Liver (tissue), 9 donors: Measurements from ENCODE around the gene SRC. TPM values are rescaled to one million over a fixed set of nuclear protein-coding genes. Genes with fewer than 3 reads are reported as not detected.

ENCODE experiments used
- DNase-seq: peaks from one replicate; pipeline ENCODE4 v3.0.0-alpha.2; 2017; ENCODE audit warnings: low spot score
- H3K27ac ChIP-seq, 2 donors: one replicate each; pipeline ENCODE4 v1.7.0; 2013; ENCODE audit warnings: inconsistent platforms in 2 of 2, low read length in 2 of 2, control low read depth in 1 of 2, low read depth in 1 of 2, mild to moderate bottlenecking in 1 of 2
- H3K27me3 ChIP-seq, 4 donors: one replicate each; pipeline versions ENCODE4 v1.6.1 to v1.7.0; 2013; ENCODE audit warnings: low read length in 3 of 4, inconsistent platforms in 1 of 4, mild to moderate bottlenecking in 1 of 4, moderate library complexity in 1 of 4; ENCODE audit not compliant: control insufficient read depth in 4 of 4, insufficient read depth in 4 of 4
- H3K36me3 ChIP-seq, 4 donors: one replicate each; pipeline versions ENCODE4 v1.6.1 to v1.7.0; 2013; ENCODE audit warnings: low read length in 3 of 4, mild to moderate bottlenecking in 3 of 4, low read depth in 1 of 4, moderate library complexity in 1 of 4; ENCODE audit not compliant: control insufficient read depth in 4 of 4, insufficient read depth in 3 of 4
- H3K4me1 ChIP-seq, 4 donors: one replicate each; pipeline versions ENCODE4 v1.6.1 to v1.7.0; 2013; ENCODE audit warnings: low read length in 3 of 4, mild to moderate bottlenecking in 3 of 4, moderate library complexity in 1 of 4; ENCODE audit not compliant: control insufficient read depth in 4 of 4, insufficient read depth in 4 of 4
- H3K4me3 ChIP-seq, 3 donors: one replicate each; pipeline versions ENCODE4 v1.6.1 to v1.7.0; 2013; ENCODE audit warnings: low read length in 3 of 3, control low read depth in 1 of 3, low read depth in 1 of 3, mild to moderate bottlenecking in 1 of 3
- H3K9ac ChIP-seq, 2 donors: one replicate each; pipeline ENCODE4 v1.7.0; 2013; ENCODE audit warnings: low read length in 2 of 2, mild to moderate bottlenecking in 2 of 2, moderate library complexity in 2 of 2, control low read depth in 1 of 2, low read depth in 1 of 2
- H3K9me3 ChIP-seq, 4 donors: one replicate each; pipeline versions ENCODE4 v1.6.1 to v1.7.0; 2013; ENCODE audit warnings: low read length in 3 of 4; ENCODE audit not compliant: control insufficient read depth in 4 of 4
- ATF3 ChIP-seq: IDR thresholded peaks from 2 replicates; pipeline ENCODE4 v1.6.1; 2016; ENCODE audit warnings: antibody characterized with exemption
- CTCF ChIP-seq: fragments of 150-350 bp; IDR thresholded peaks from 2 replicates; pipeline ENCODE4 v1.5.1; 2017; ENCODE audit warnings: improper control_type of control experiment, low read depth, low read length; ENCODE audit not compliant: missing input control
- EGR1 ChIP-seq, 2 donors: IDR thresholded peaks; 2 replicates each; pipeline ENCODE4 v1.6.1; 2016 to 2018; ENCODE audit warnings: antibody characterized with exemption in 2 of 2, low read depth in 2 of 2
- FOXA1 ChIP-seq: IDR thresholded peaks from 2 replicates; pipeline ENCODE4 v1.6.1; 2016; ENCODE audit warnings: antibody characterized with exemption
- GABPA ChIP-seq, 2 donors: IDR thresholded peaks in 1 of 2; conservative IDR thresholded peaks in 1 of 2; 2 replicates each; pipeline ENCODE4 v1.6.1; 2016; ENCODE audit warnings: antibody characterized with exemption in 2 of 2, mild to moderate bottlenecking in 1 of 2, moderate library complexity in 1 of 2
- HNF4A ChIP-seq, 2 donors: conservative IDR thresholded peaks; 2 replicates each; pipeline ENCODE4 v1.6.1; 2016; ENCODE audit warnings: antibody characterized with exemption in 2 of 2, mild to moderate bottlenecking in 2 of 2
- HNF4G ChIP-seq: IDR thresholded peaks from 2 replicates; pipeline ENCODE4 v1.6.1; 2016; ENCODE audit warnings: antibody characterized with exemption
- JUND ChIP-seq, 2 donors: IDR thresholded peaks; 2 replicates each; pipeline ENCODE4 v1.6.1; 2016; ENCODE audit warnings: antibody characterized with exemption in 2 of 2
- MAX ChIP-seq: IDR thresholded peaks from 2 replicates; pipeline ENCODE4 v1.6.1; 2016; ENCODE audit warnings: antibody characterized with exemption
- NR2F2 ChIP-seq: IDR thresholded peaks from 2 replicates; pipeline ENCODE4 v1.6.1; 2016; ENCODE audit warnings: antibody characterized with exemption
- RAD21 ChIP-seq, 2 donors: IDR thresholded peaks; 2 replicates each; pipeline ENCODE4 v1.6.1; 2016; ENCODE audit warnings: antibody characterized with exemption in 2 of 2, mild to moderate bottlenecking in 2 of 2
- RXRA ChIP-seq, 2 donors: IDR thresholded peaks; 2 replicates each; pipeline ENCODE4 v1.6.1; 2017 to 2018; ENCODE audit warnings: antibody characterized with exemption in 2 of 2, mild to moderate bottlenecking in 1 of 2
- SP1 ChIP-seq: IDR thresholded peaks from 2 replicates; pipeline ENCODE4 v1.6.1; 2018; ENCODE audit warnings: antibody characterized with exemption, mild to moderate bottlenecking
- TAF1 ChIP-seq: conservative IDR thresholded peaks from 2 replicates; pipeline ENCODE4 v1.6.1; 2016; ENCODE audit warnings: antibody characterized with exemption, mild to moderate bottlenecking
- WGBS: extraction: QIAGEN DNeasy Blood & Tissue Kit; methylation state at CpG from one replicate; pipeline ENCODE4 v1.1.7; 2013; 5-methylcytosine and 5-hydroxymethylcytosine counted together
- polyA plus RNA-seq, 2 donors: library from polyadenylated mRNA; stranded (reverse) in 1 of 2; unstranded in 1 of 2; fragments of 200-250 nt in 1 of 2; fragments of >200 nt in 1 of 2; fragmentation: Nextera tagmentation in 1 of 2; extraction: Ambion mirVana in 1 of 2; gene quantifications; one replicate each; pipeline versions ENCODE4 v1.2.1 to v1.2.3, GENCODE V29; 2013 to 2015
- total RNA-seq, 2 donors: library from RNA; depleted of rRNA; stranded (reverse); fragments of >200 nt; gene quantifications; one replicate each; pipeline ENCODE4 v1.2.3, GENCODE V29; 2014
- TF ChIP-seq, protein P1 (sequence below): IDR thresholded peaks from 2 replicates; pipeline ENCODE4 v1.6.1; 2016; ENCODE audit warnings: antibody characterized with exemption
- donor health status: healthy.
- donor health status: healthy.
- donor health status: healthy.
- donor health status: healthy.
- donor health status: healthy.

The SRC gene
- total and polyA plus RNA-seq, 4 donors = 3.3 to 21.2 (median 5.4) TPM

DNA sequence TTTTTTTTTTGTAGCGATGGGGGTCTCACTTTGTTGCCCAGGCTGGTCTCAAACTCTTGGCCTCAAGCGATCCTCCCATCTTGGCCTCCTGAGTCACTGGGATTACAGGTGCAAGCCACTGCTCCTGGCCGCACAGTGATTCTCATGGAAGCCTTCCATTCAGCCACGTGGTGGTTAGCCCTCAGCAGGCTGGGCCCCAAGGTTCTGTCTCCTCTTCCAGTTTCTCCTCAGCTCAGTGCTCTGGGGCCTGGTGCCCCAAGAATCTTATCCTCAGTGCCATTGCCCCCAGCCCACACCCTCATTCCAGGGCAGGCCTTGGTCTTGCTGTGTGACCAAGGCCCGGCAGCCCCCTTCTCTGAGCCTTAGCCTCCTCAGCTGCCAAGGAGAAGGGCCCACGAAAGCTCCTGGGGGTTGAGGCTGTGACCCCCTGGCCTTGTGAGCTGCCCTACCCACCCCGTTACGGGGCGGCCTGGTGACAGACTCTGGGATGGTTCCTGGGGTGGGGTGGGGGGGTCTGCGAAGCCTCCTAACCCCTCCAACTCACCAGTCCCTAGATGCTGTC, 16.4 kb downstream of the SRC start (continued):
- no peak for TF ChIP-seq HNF4G
- no peak for TF ChIP-seq TAF1

- no peaks in the 10 kb centered on the region for H3K4me1 ChIP-seq
- H3K4me3 ChIP-seq = no peak overlapping the region
- H3K27ac ChIP-seq = no peak overlapping the region
- H3K27me3 ChIP-seq = no peaks in the 10 kb centered on the region
- TF ChIP-seq, protein P1, sequence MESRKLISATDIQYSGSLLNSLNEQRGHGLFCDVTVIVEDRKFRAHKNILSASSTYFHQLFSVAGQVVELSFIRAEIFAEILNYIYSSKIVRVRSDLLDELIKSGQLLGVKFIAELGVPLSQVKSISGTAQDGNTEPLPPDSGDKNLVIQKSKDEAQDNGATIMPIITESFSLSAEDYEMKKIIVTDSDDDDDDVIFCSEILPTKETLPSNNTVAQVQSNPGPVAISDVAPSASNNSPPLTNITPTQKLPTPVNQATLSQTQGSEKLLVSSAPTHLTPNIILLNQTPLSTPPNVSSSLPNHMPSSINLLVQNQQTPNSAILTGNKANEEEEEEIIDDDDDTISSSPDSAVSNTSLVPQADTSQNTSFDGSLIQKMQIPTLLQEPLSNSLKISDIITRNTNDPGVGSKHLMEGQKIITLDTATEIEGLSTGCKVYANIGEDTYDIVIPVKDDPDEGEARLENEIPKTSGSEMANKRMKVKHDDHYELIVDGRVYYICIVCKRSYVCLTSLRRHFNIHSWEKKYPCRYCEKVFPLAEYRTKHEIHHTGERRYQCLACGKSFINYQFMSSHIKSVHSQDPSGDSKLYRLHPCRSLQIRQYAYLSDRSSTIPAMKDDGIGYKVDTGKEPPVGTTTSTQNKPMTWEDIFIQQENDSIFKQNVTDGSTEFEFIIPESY = no peak
- TF ChIP-seq GABPA (IDR thresholded peaks at IDR 0.05 in 1 of 2, conservative IDR thresholded peaks at IDR 0.05 in 1 of 2) (no peak), EGR1 (IDR thresholded peaks at IDR 0.05; ENCODE audit: low read depth in 2 of 2) (no peak), TAF1 (no peak), ATF3 (no peak), RXRA (IDR thresholded peaks at IDR 0.05) (no peak), CTCF (no peak), HNF4G (no peak), RAD21 (IDR thresholded peaks at IDR 0.05) (no peak), MAX (no peak), SP1 (no peak), FOXA1 (no peak), NR2F2 (no peak), JUND (IDR thresholded peaks at IDR 0.05) (no peak), HNF4A (conservative IDR thresholded peaks at IDR 0.05) (no peak)
- H3K36me3 ChIP-seq = no peaks in the 10 kb centered on the region
- no peak overlapping the region for H3K9ac ChIP-seq
- no peaks in the 10 kb centered on the region for H3K9me3 ChIP-seq
- no peak for DNase-seq
- 98% methylated on average over 9 of the region's 9 CpGs for WGBS
Observed at GRCh38 chr20:37362821-37363220, 16.9 kb downstream of the SRC start.

- Histone ChIP-seq H3K9ac (no peak overlapping the region), H3K4me3 (no peak overlapping the region), H3K27ac (no peak overlapping the region), H3K9me3 (no peaks in the 10 kb centered on the region), H3K36me3 (no peaks in the 10 kb centered on the region), H3K27me3 (no peaks in the 10 kb centered on the region), H3K4me1 (no peaks in the 10 kb centered on the region)
- no peak for DNase-seq
- TF ChIP-seq NR2F2 = no peak
- no peak for TF ChIP-seq HNF4G
- TF ChIP-seq, protein P1 = no peak
- no peak for TF ChIP-seq HNF4A (conservative IDR thresholded peaks at IDR 0.05)
- no peak for TF ChIP-seq SP1
- 93% methylated on average over 24 of the region's 24 CpGs for WGBS
Observed at GRCh38 chr20:37363221-37364012, 17.5 kb downstream of the SRC start.
